ENCODE results near the gene SOX18. TPM values are rescaled to one million over a fixed set of nuclear protein-coding genes. Genes with fewer than 3 reads are reported as not detected.

Gene SOX18
- total and polyA plus RNA-seq, 2 of the 13 experiments (the other 11 are each of a cell fraction or from before 2014, with no cell fraction given): 1.6 to 1.9 TPM

- TF ChIP-seq, protein P1, sequence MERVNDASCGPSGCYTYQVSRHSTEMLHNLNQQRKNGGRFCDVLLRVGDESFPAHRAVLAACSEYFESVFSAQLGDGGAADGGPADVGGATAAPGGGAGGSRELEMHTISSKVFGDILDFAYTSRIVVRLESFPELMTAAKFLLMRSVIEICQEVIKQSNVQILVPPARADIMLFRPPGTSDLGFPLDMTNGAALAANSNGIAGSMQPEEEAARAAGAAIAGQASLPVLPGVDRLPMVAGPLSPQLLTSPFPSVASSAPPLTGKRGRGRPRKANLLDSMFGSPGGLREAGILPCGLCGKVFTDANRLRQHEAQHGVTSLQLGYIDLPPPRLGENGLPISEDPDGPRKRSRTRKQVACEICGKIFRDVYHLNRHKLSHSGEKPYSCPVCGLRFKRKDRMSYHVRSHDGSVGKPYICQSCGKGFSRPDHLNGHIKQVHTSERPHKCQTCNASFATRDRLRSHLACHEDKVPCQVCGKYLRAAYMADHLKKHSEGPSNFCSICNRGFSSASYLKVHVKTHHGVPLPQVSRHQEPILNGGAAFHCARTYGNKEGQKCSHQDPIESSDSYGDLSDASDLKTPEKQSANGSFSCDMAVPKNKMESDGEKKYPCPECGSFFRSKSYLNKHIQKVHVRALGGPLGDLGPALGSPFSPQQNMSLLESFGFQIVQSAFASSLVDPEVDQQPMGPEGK (CRISPR knock-in tag; IDR thresholded peaks at IDR 0.05): peak; percentile 83
- TF ChIP-seq THYN1 (CRISPR knock-in tag; IDR thresholded peaks at IDR 0.05; ENCODE audit: borderline replicate concordance, low read depth): no peak
- peak; percentile 76 for TF ChIP-seq GATAD2A (CRISPR knock-in tag; IDR thresholded peaks at IDR 0.05)
- TF ChIP-seq ZNF839 (CRISPR knock-in tag; IDR thresholded peaks at IDR 0.05; ENCODE audit: borderline replicate concordance): peak; percentile 88
- peak; percentile 90; the same call in 1 of the 2 replicates for TF ChIP-seq ZNF816 (CRISPR knock-in tag; IDR thresholded peaks at IDR 0.05; ENCODE audit: borderline replicate concordance)
- TF ChIP-seq ZNF569 (CRISPR knock-in tag; IDR thresholded peaks at IDR 0.05; ENCODE audit: borderline replicate concordance): 0 out of 2 replicates have a peak, but pooled peaks have one; percentile 63
- peak; percentile 97 for TF ChIP-seq ZNF33B (CRISPR knock-in tag; IDR thresholded peaks at IDR 0.05)
- peak; percentile 80; the same call in 1 of the 2 replicates for TF ChIP-seq YEATS2 (CRISPR knock-in tag; IDR thresholded peaks at IDR 0.05; ENCODE audit: borderline replicate concordance)
- peak; percentile 49; the same call in 1 of the 2 replicates for TF ChIP-seq ZNF367 (CRISPR knock-in tag; IDR thresholded peaks at IDR 0.05; ENCODE audit: borderline replicate concordance)
- peak; percentile 74 for TF ChIP-seq ELF1 (CRISPR knock-in tag; IDR thresholded peaks at IDR 0.05)
- TF ChIP-seq NR2F6 (IDR thresholded peaks at IDR 0.05): no peak
- TF ChIP-seq NR2F6 (CRISPR knock-in tag; IDR thresholded peaks at IDR 0.05): no peak; the same call in 1 of the 2 replicates
- no peak for TF ChIP-seq CEBPB (IDR thresholded peaks at IDR 0.05; ENCODE audit: borderline replicate concordance, low read depth, low read length)
- peak; percentile 7 for TF ChIP-seq RBM22 (optimal IDR thresholded peaks at IDR 0.05; ENCODE audit: low read length)
- TF ChIP-seq TAF1 (CRISPR knock-in tag; IDR thresholded peaks at IDR 0.05): peak; percentile 87
- peak; percentile 97 for TF ChIP-seq DZIP1 (CRISPR knock-in tag; IDR thresholded peaks at IDR 0.05)
- no peak for TF ChIP-seq SMC3 (IDR thresholded peaks at IDR 0.05; ENCODE audit: low read length)
- TF ChIP-seq FOXA1 (IDR thresholded peaks at IDR 0.05): no peak
- TF ChIP-seq FOXA1 (CRISPR knock-in tag; IDR thresholded peaks at IDR 0.05): peak; percentile 26; the same call in 1 of the 2 replicates
- TF ChIP-seq ZNF792 (CRISPR knock-in tag; IDR thresholded peaks at IDR 0.05): peak; percentile 86
- TF ChIP-seq ZNF20 (CRISPR knock-in tag; IDR thresholded peaks at IDR 0.05): 0 out of 2 replicates have a peak, but pooled peaks have one; percentile 90
- TF ChIP-seq JUN (CRISPR knock-in tag; IDR thresholded peaks at IDR 0.05): no peak
- TF ChIP-seq ZNF468 (CRISPR knock-in tag; IDR thresholded peaks at IDR 0.05): peak; percentile 19; the same call in 1 of the 2 replicates
- TF ChIP-seq NCOR1 (IDR thresholded peaks at IDR 0.05; ENCODE audit: borderline replicate concordance, low read length): no peak; the same call in 1 of the 2 replicates
- TF ChIP-seq, protein P2, sequence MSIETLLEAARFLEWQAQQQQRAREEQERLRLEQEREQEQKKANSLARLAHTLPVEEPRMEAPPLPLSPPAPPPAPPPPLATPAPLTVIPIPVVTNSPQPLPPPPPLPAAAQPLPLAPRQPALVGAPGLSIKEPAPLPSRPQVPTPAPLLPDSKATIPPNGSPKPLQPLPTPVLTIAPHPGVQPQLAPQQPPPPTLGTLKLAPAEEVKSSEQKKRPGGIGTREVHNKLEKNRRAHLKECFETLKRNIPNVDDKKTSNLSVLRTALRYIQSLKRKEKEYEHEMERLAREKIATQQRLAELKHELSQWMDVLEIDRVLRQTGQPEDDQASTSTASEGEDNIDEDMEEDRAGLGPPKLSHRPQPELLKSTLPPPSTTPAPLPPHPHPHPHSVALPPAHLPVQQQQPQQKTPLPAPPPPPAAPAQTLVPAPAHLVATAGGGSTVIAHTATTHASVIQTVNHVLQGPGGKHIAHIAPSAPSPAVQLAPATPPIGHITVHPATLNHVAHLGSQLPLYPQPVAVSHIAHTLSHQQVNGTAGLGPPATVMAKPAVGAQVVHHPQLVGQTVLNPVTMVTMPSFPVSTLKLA (IDR thresholded peaks at IDR 0.05): peak; percentile 73
- no peak for TF ChIP-seq TCF12 (IDR thresholded peaks at IDR 0.05)
- TF ChIP-seq TCF12 (CRISPR knock-in tag; IDR thresholded peaks at IDR 0.05): peak; percentile 95; the same call in 1 of the 2 replicates
These were observed 13.4 kb upstream of the SOX18 start, which contains the start of gene TCEA2 (continued) for GRCh38 chr20:64062596-64063388.

All from HepG2 (cell line).